Measurements from ENCODE around the gene RTKN2.

RTKN2 gene

GRCh38 chr10:62231371-62231770, 37.3 kb downstream of the RTKN2 start:
- peak; percentile 80 for ATAC-seq
- TF ChIP-seq PATZ1 (CRISPR knock-in tag; IDR thresholded peaks at IDR 0.05; ENCODE audit: borderline replicate concordance) = no peak
- TF ChIP-seq GLIS3 (CRISPR knock-in tag; IDR thresholded peaks at IDR 0.05) = no peak
- peak; percentile 95 for TF ChIP-seq ISL1 (CRISPR knock-in tag; IDR thresholded peaks at IDR 0.05)
- TF ChIP-seq POU6F1 (CRISPR knock-in tag; IDR thresholded peaks at IDR 0.05; ENCODE audit: borderline replicate concordance, low read depth) = no peak
- no peak for TF ChIP-seq RARB (CRISPR knock-in tag; IDR thresholded peaks at IDR 0.05)
- TF ChIP-seq TOX (CRISPR knock-in tag; IDR thresholded peaks at IDR 0.05; ENCODE audit: borderline replicate concordance) = no peak
- no peak for TF ChIP-seq OSR1 (CRISPR knock-in tag; IDR thresholded peaks at IDR 0.05)
- no peak for TF ChIP-seq TCF4 (CRISPR knock-in tag; IDR thresholded peaks at IDR 0.05; ENCODE audit: borderline replicate concordance)
- no peak for TF ChIP-seq ZC3H10 (CRISPR knock-in tag; IDR thresholded peaks at IDR 0.05)
- no peak for TF ChIP-seq ARNTL (CRISPR knock-in tag; IDR thresholded peaks at IDR 0.05; ENCODE audit: borderline replicate concordance, low read depth)
- TF ChIP-seq ZNF8 (CRISPR knock-in tag; IDR thresholded peaks at IDR 0.05) = no peak
- no peak for TF ChIP-seq ZNF70 (CRISPR knock-in tag; IDR thresholded peaks at IDR 0.05)
- TF ChIP-seq ZFP3 (CRISPR knock-in tag; IDR thresholded peaks at IDR 0.05) = no peak
- peak; percentile 94 for TF ChIP-seq CREB5 (CRISPR knock-in tag; IDR thresholded peaks at IDR 0.05; ENCODE audit: low read depth)

GRCh38 chr10:62230344-62231121, 38.1 kb downstream of the RTKN2 start:
- no peak; the same call in 2 of the 3 replicates for ATAC-seq
- TF ChIP-seq PATZ1 (CRISPR knock-in tag; IDR thresholded peaks at IDR 0.05; ENCODE audit: borderline replicate concordance) (no peak), POU6F1 (CRISPR knock-in tag; IDR thresholded peaks at IDR 0.05; ENCODE audit: borderline replicate concordance, low read depth) (no peak), ZNF565 (CRISPR knock-in tag; conservative IDR thresholded peaks at IDR 0.05; ENCODE audit: low read depth) (no peak), ESRRG (CRISPR knock-in tag; IDR thresholded peaks at IDR 0.05) (no peak), PPARA (CRISPR knock-in tag; IDR thresholded peaks at IDR 0.05; ENCODE audit: borderline replicate concordance) (no peak), OSR1 (CRISPR knock-in tag; IDR thresholded peaks at IDR 0.05) (no peak), GLIS3 (CRISPR knock-in tag; IDR thresholded peaks at IDR 0.05) (no peak), TOX (CRISPR knock-in tag; IDR thresholded peaks at IDR 0.05; ENCODE audit: borderline replicate concordance) (no peak), RARB (CRISPR knock-in tag; IDR thresholded peaks at IDR 0.05) (no peak), ZFP30 (CRISPR knock-in tag; IDR thresholded peaks at IDR 0.05) (no peak)

- ATAC-seq = no peak
These were observed 43.3 kb downstream of the RTKN2 start for GRCh38 chr10:62225362-62225761.

GRCh38 chr10:62224606-62225005, 44.0 kb downstream of the RTKN2 start:
- ATAC-seq = peak; percentile 88

More at GRCh38 chr10:62225362-62225761, 43.3 kb downstream of the RTKN2 start:
- no peak for TF ChIP-seq ISL1 (CRISPR knock-in tag; IDR thresholded peaks at IDR 0.05)

More at GRCh38 chr10:62224606-62225005, 44.0 kb downstream of the RTKN2 start:
- TF ChIP-seq CSDC2 (CRISPR knock-in tag; IDR thresholded peaks at IDR 0.05) (no peak), PATZ1 (CRISPR knock-in tag; IDR thresholded peaks at IDR 0.05; ENCODE audit: borderline replicate concordance) (no peak), ISL1 (CRISPR knock-in tag; IDR thresholded peaks at IDR 0.05) (peak; percentile 34; the same call in 1 of the 2 replicates), ZFP30 (CRISPR knock-in tag; IDR thresholded peaks at IDR 0.05) (no peak), TOX (CRISPR knock-in tag; IDR thresholded peaks at IDR 0.05; ENCODE audit: borderline replicate concordance) (no peak)
